Hypothalamus (tissue), 51 donors: ENCODE results near the gene SASH1.

Source experiments
- DNase-seq, 51 donors: peaks; one replicate each; lab custom pipeline; 2025; lab: John Stamatoyannopoulos, UW

SASH1 gene

GRCh38 chr6:148599967-148600426 lies 257.4 kb downstream of the SASH1 start:
- no peak for DNase-seq
